Ascending aorta (tissue), 2 donors: ENCODE data around the gene LIN52. TPM values are rescaled to one million over a fixed set of nuclear protein-coding genes. Genes with fewer than 3 reads are reported as not detected.

Source experiments
- DNase-seq, 2 donors: peaks; one replicate each; pipeline ENCODE4 v3.0.0-alpha.2; 2019; ENCODE audit warnings: low spot score in 2 of 2
- H3K27ac ChIP-seq, 2 donors: fragments of 200-600 bp; sonication (generic); one replicate each; pipeline ENCODE4 v1.5.1; 2016 to 2017; ENCODE audit warnings: mild to moderate bottlenecking in 1 of 2
- H3K27me3 ChIP-seq: fragments of 200-600 bp; sonication (generic); one replicate; pipeline ENCODE4 v1.5.1; 2017
- H3K36me3 ChIP-seq, 2 donors: fragments of 200-600 bp; sonication (generic); one replicate each; pipeline ENCODE4 v1.5.1; 2016
- H3K4me1 ChIP-seq, 2 donors: fragments of 200-600 bp; sonication (generic); one replicate each; pipeline ENCODE4 v1.5.1; 2016 to 2017; ENCODE audit warnings: mild to moderate bottlenecking in 1 of 2
- H3K4me3 ChIP-seq, 2 donors: fragments of 200-600 bp; sonication (generic); one replicate each; pipeline ENCODE4 v1.5.1; 2016 to 2017; ENCODE audit warnings: mild to moderate bottlenecking in 1 of 2
- H3K9me3 ChIP-seq, 2 donors: fragments of 200-600 bp; sonication (generic); one replicate each; pipeline ENCODE4 v1.5.1; 2016
- intact Hi-C: fragments of 100-400 bp; cut with DNase I; formaldehyde crosslinking; loops from one replicate; pipeline ENCODE4 v1.15.1; 2023
- total RNA-seq: library from RNA; depleted of rRNA; stranded (reverse); fragments of >200 nt; gene quantifications from one replicate; pipeline ENCODE4 v1.1.0, GENCODE V29; 2016
- TF ChIP-seq, protein P1 (sequence below), 3 experiments: fragments of 200-600 bp in 2 of 3; fragments of 450-650 bp in 1 of 3; sonication (generic) in 2 of 3; IDR thresholded peaks; one replicate each; pipeline ENCODE4 v1.5.1; 2016 to 2019; ENCODE audit warnings: antibody characterized with exemption in 3 of 3, mild to moderate bottlenecking in 1 of 3, moderate library complexity in 1 of 3

The LIN52 gene
- total RNA-seq, 1 donor from 2014 or later = 1.1 TPM

DNA sequence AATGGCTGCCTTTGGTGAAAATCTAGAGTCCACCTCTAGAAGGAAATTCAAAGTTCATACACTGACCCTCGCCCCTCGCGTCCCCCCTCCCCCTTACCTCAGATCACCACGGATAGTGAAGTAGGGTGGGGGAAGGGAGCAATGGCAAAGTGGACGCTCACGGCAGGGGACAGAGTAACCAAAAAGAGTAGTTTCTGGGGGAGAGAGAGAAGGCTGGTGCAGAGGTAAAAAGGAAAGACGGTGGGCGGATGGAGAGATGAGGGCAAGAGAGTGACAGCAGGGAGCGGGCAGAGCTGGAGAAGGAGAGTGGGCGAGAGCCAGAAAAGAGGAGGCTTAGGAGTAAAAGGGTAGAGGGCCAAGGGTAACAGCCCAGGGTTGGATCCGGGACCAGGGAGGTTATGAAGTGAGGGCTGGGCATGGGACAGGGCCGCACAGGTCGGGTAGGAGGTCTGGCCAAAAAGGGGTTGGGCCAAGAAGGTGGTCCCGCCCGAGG is 926 bp upstream of the LIN52 start:
- Histone ChIP-seq H3K36me3 (no peaks in the 10 kb centered on the region), H3K9me3 (no peaks in the 10 kb centered on the region), H3K4me1 (peaks cover 0 to 16% of the 10 kb centered on the region in 2 donors), H3K4me3 (peak overlapping the region; percentile 57 to 96), H3K27ac (peak overlapping the region; percentile 81 to 92), H3K27me3 (no peaks in the 10 kb centered on the region)
- intact Hi-C loops = loop anchor here (1.0 to 10.0 kb wide), 5 partner anchors 65 to 411 kb away; partner anchors contain the start of genes BBOF1, COQ6, ENTPD5 and FAM161B
- TF ChIP-seq, protein P1, sequence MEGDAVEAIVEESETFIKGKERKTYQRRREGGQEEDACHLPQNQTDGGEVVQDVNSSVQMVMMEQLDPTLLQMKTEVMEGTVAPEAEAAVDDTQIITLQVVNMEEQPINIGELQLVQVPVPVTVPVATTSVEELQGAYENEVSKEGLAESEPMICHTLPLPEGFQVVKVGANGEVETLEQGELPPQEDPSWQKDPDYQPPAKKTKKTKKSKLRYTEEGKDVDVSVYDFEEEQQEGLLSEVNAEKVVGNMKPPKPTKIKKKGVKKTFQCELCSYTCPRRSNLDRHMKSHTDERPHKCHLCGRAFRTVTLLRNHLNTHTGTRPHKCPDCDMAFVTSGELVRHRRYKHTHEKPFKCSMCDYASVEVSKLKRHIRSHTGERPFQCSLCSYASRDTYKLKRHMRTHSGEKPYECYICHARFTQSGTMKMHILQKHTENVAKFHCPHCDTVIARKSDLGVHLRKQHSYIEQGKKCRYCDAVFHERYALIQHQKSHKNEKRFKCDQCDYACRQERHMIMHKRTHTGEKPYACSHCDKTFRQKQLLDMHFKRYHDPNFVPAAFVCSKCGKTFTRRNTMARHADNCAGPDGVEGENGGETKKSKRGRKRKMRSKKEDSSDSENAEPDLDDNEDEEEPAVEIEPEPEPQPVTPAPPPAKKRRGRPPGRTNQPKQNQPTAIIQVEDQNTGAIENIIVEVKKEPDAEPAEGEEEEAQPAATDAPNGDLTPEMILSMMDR (IDR thresholded peaks at IDR 0.05) = no peak
- DNase-seq = no peak

DNA sequence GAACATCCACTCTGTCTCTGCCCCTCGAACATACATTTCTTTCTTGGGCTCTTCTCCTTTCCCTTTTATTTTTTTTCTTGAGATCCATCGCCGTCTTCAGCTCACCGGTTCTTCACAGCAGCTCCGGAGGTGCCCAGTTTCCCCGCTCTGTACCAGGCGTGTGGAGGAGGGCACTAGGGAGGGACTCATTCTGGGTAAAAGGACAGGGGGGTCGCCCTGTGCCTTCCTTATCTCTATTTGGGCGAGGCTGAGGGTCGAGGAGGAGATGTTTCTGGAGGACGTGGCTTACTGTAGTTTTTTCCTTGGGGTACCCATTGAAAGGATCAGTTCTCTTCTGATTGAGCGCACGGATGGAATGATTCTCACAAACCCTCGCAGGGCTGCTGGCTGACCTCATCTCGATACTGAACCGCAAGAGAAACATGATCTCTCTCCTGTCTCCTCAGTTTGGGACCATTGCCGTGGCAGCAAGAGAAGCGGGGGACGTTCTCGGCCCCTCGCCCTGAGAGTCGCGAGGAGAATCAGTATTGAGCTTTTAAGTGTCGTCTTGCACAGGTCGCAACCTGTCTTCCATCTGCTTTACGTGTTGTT is 386 bp downstream of the LIN52 start:
- Histone ChIP-seq H3K4me3 (peak overlapping the region; percentile 68 to 91), H3K4me1 (peaks cover 0 to 16% of the 10 kb centered on the region in 2 donors), H3K27me3 (no peaks in the 10 kb centered on the region), H3K27ac (peak overlapping the region; percentile 77 to 78), H3K9me3 (no peaks in the 10 kb centered on the region), H3K36me3 (no peaks in the 10 kb centered on the region)
- intact Hi-C loops = loop anchor here (10.0 kb wide), 3 partner anchors 330 to 410 kb away; partner anchors contain the start of genes ISCA2 and NPC2
- TF ChIP-seq, protein P1 (IDR thresholded peaks at IDR 0.05) = no peak
- DNase-seq = no peak

DNA sequence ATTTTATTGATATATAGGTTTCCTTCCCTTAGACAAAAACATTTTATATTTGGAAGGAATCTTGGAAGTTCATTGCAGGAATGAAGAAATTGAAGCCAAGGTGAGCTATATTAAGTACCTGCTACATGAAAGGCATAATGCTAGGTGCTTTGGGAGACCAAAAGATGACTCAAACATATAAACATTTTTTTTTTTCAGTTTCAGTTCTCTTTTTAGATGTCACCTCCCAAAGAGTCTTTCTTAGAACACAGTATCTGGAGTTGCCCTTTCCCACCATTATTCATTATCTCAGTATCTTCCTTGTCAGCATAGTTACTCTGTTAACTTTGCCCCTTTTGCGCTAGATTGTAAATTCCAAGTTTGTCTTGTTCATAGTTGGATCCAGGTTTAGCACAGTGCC is 1.1 kb downstream of the LIN52 start:
- Histone ChIP-seq H3K4me1 (peaks cover 0 to 16% of the 10 kb centered on the region in 2 donors), H3K27ac (no peak overlapping the region), H3K4me3 (peak overlapping the region; percentile 68 to 91), H3K9me3 (no peaks in the 10 kb centered on the region), H3K36me3 (no peaks in the 10 kb centered on the region), H3K27me3 (no peaks in the 10 kb centered on the region)
- no peak for DNase-seq
- intact Hi-C loops = loop anchor here (10.0 kb wide), 3 partner anchors 331 to 409 kb away; partner anchors contain the start of genes ISCA2 and NPC2
- TF ChIP-seq, protein P1 (IDR thresholded peaks at IDR 0.05) = no peak

DNA sequence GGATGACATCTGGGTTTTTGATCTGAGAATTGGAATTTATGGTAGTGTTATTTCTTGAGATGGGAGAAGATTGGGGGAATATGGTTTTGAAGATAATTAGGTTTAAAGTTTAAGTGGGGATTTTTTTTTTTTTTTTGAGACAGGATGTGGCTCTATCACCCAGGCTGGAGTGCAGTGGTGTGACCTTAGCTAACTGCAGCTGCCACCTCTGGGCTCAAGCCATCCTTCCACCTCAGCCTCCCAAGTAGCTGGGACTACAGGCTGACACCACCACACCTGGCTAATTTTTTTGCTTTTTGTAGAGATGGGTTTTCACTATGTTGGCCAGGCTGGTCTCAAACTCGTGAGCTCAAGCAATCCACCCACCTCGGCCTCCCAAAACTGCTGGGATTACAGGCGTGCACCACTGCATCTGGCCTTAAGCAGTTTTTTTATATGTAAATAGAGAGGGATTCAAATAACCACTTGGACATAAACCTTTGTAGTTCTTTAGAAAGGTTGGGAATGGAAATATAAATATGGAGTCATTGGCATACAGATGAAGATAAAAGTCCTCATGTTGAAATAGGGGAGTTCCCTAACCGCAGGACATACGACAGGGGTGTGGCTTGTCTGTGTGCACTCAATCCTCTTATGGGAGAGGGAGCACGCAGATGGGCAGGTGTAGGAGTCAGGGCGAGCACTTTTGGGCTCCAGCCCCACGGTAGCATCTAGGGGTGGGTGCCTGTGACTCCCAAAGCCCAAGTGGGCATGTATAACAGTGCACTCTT is 4.7 kb downstream of the LIN52 start:
- no peak overlapping the region for H3K27ac ChIP-seq
- no peaks in the 10 kb centered on the region for H3K27me3 ChIP-seq
- no peaks in the 10 kb centered on the region for H3K9me3 ChIP-seq
- peaks cover 2 to 14% of the 10 kb centered on the region in 2 donors for H3K36me3 ChIP-seq
- H3K4me3 ChIP-seq = no peak overlapping the region
- peaks cover 0 to 8% of the 10 kb centered on the region in 2 donors for H3K4me1 ChIP-seq
- TF ChIP-seq, protein P1 (IDR thresholded peaks at IDR 0.05) = no peak
- no peak for DNase-seq
- intact Hi-C loops = loop anchor here (10.0 kb wide), 3 partner anchors 335 to 405 kb away; partner anchors contain the start of genes ISCA2 and NPC2

DNA sequence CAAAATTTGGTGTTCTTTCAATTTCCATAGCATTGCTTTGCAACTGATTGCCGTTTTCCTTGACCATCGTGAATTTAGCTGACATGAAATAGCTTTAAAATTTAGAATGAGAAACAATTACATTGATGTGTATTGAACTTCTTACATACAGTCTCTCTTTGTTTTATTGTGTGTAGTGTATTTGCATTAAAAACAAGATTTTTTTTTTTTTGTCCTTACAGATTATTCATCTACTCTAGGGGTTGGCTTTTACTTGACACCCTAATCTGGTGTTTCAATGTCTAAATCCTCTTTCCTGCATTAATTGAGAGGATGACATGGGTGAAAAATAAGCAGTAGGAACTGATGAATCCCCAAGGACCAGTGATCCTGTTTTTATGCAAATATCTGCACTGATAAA is 20.6 kb downstream of the LIN52 start:
- H3K27me3 ChIP-seq = no peaks in the 10 kb centered on the region
- intact Hi-C loops = no loop called here
- H3K4me1 ChIP-seq = peaks cover 0 to 3% of the 10 kb centered on the region in 2 donors
- H3K4me3 ChIP-seq = no peak overlapping the region
- DNase-seq = no peak
- H3K27ac ChIP-seq = no peak overlapping the region
- TF ChIP-seq, protein P1 (IDR thresholded peaks at IDR 0.05) = no peak
- no peaks in the 10 kb centered on the region for H3K9me3 ChIP-seq
- peaks cover 17 to 27% of the 10 kb centered on the region in 2 donors for H3K36me3 ChIP-seq
